Jurkat, Clone E6-1 (cell line): Measurements from ENCODE around the gene GIGYF2.

Experiments used
- DNase-seq: peaks from one replicate; pipeline ENCODE4 v3.0.0-alpha.2; 2011; ENCODE audit warnings: low read depth, low spot score
- H3K4me3 ChIP-seq: 2 replicates; pipeline ENCODE4 v1.5.1; 2011; ENCODE audit warnings: mild to moderate bottlenecking, low read length, control low read depth, moderate library complexity

GIGYF2 gene

GRCh38 chr2:232884001-232884421 is 186.9 kb downstream of the GIGYF2 start:
- no peak for DNase-seq
- H3K4me3 ChIP-seq: no peak overlapping the region

- no peak for DNase-seq
- no peak overlapping the region for H3K4me3 ChIP-seq
Observed at GRCh38 chr2:232884549-232885263, 187.6 kb downstream of the GIGYF2 start.

GRCh38 chr2:232885264-232885961 is 188.3 kb downstream of the GIGYF2 start:
- H3K4me3 ChIP-seq: no peak overlapping the region
- DNase-seq: no peak

- H3K4me3 ChIP-seq: no peak overlapping the region
- DNase-seq: no peak
Observed at GRCh38 chr2:232886176-232886575, 189.0 kb downstream of the GIGYF2 start.

- DNase-seq: no peak
- no peak overlapping the region for H3K4me3 ChIP-seq
Observed at GRCh38 chr2:232886632-232887031, 189.5 kb downstream of the GIGYF2 start.

GRCh38 chr2:232887171-232887850 is 190.2 kb downstream of the GIGYF2 start:
- no peak overlapping the region for H3K4me3 ChIP-seq
- DNase-seq: no peak

- DNase-seq: no peak
- no peak overlapping the region for H3K4me3 ChIP-seq
Observed at GRCh38 chr2:232888099-232888836, 191.1 kb downstream of the GIGYF2 start.

- no peak overlapping the region for H3K4me3 ChIP-seq
- no peak for DNase-seq
Observed at GRCh38 chr2:232888839-232889529, 191.9 kb downstream of the GIGYF2 start.

GRCh38 chr2:232889876-232890401 is 192.8 kb downstream of the GIGYF2 start:
- H3K4me3 ChIP-seq: no peak overlapping the region
- no peak for DNase-seq

GRCh38 chr2:232890536-232890895 is 193.4 kb downstream of the GIGYF2 start:
- H3K4me3 ChIP-seq: no peak overlapping the region
- no peak for DNase-seq

GRCh38 chr2:232890896-232891601 is 193.9 kb downstream of the GIGYF2 start:
- DNase-seq: no peak

GRCh38 chr2:232891621-232892071 is 194.5 kb downstream of the GIGYF2 start:
- no peak for DNase-seq
- no peak overlapping the region for H3K4me3 ChIP-seq

More at GRCh38 chr2:232890896-232891601, 193.9 kb downstream of the GIGYF2 start:
- H3K4me3 ChIP-seq: no peak overlapping the region

- DNase-seq: no peak
Observed at GRCh38 chr2:232892221-232892620, 195.1 kb downstream of the GIGYF2 start.

GRCh38 chr2:232892843-232893242 is 195.7 kb downstream of the GIGYF2 start:
- no peak for DNase-seq
- H3K4me3 ChIP-seq: no peak overlapping the region

More at GRCh38 chr2:232892221-232892620, 195.1 kb downstream of the GIGYF2 start:
- H3K4me3 ChIP-seq: no peak overlapping the region

- no peak overlapping the region for H3K4me3 ChIP-seq
- no peak for DNase-seq
Observed at GRCh38 chr2:232893834-232894233, 196.7 kb downstream of the GIGYF2 start.

GRCh38 chr2:232894251-232894650 is 197.1 kb downstream of the GIGYF2 start:
- DNase-seq: no peak
- H3K4me3 ChIP-seq: no peak overlapping the region

GRCh38 chr2:232894746-232895145 is 197.6 kb downstream of the GIGYF2 start:
- no peak for DNase-seq
- H3K4me3 ChIP-seq: no peak overlapping the region

GRCh38 chr2:232896111-232896510 is 199.0 kb downstream of the GIGYF2 start:
- no peak overlapping the region for H3K4me3 ChIP-seq
- DNase-seq: no peak
